Mucosa of stomach (tissue), 1 donor: ENCODE measurements around the gene CXorf51B.
"Not testable (repeated sequence)": the region's sequence is repeated elsewhere in the genome, so short reads cannot be mapped to it uniquely, and the experiment has no call there.

Experiments used
- H3K27me3 ChIP-seq: one replicate; pipeline ENCODE4 v1.7.0; 2013; ENCODE audit warnings: mild to moderate bottlenecking, low read length; ENCODE audit not compliant: control insufficient read depth, insufficient read depth
- H3K36me3 ChIP-seq: one replicate; pipeline ENCODE4 v1.7.0; 2013; ENCODE audit warnings: low read length; ENCODE audit not compliant: control insufficient read depth, insufficient read depth
- H3K4me1 ChIP-seq: one replicate; pipeline ENCODE4 v1.7.0; 2013; ENCODE audit warnings: mild to moderate bottlenecking, low read length; ENCODE audit not compliant: control insufficient read depth, insufficient read depth
- H3K4me3 ChIP-seq: one replicate; pipeline ENCODE4 v1.7.0; 2013; ENCODE audit warnings: low read length
- H3K9ac ChIP-seq: one replicate; pipeline ENCODE4 v1.7.0; 2013; ENCODE audit warnings: mild to moderate bottlenecking, low read length, moderate library complexity
- H3K9me3 ChIP-seq: one replicate; pipeline ENCODE4 v1.7.0; 2013; ENCODE audit warnings: mild to moderate bottlenecking, low read length, moderate library complexity; ENCODE audit not compliant: control insufficient read depth
- donor health status: Pancreatic carcinoma.

CXorf51B gene

DNA sequence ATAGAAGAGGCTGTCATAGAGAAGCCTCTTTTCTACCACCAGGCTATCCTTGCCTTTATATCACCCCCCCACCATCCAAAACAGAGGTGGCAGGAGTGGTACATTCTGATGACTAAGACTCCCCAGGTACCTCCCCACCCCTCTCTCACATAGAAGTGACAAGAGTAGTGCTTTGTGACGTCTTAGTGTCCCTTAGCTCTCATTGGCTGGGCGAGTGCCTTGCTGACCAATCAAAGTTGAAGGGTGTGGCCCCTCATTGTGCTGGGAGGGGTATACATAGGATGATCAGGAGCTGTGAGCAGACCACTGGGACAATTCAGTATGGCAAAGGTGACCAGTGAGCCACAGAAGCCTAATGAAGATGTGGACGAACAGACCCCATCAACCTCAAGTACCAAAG, at the start of gene CXorf51B:
Gene CXorf51B, plus strand, starts transcription at position 301 of the 400 bp plus-strand sequence. Its CDS starts 21 bp downstream, at position 322.
- not testable (repeated sequence) for H3K36me3 ChIP-seq

DNA sequence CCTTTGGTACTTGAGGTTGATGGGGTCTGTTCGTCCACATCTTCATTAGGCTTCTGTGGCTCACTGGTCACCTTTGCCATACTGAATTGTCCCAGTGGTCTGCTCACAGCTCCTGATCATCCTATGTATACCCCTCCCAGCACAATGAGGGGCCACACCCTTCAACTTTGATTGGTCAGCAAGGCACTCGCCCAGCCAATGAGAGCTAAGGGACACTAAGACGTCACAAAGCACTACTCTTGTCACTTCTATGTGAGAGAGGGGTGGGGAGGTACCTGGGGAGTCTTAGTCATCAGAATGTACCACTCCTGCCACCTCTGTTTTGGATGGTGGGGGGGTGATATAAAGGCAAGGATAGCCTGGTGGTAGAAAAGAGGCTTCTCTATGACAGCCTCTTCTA, 5.1 kb downstream of the CXorf51B start, which contains the start of gene CXorf51A:
Gene CXorf51A, minus strand, starts transcription at position 101 of the 400 bp plus-strand sequence. Its CDS starts 21 bp downstream, at position 80.
- H3K36me3 ChIP-seq, H3K9ac ChIP-seq, H3K27me3 ChIP-seq, H3K4me3 ChIP-seq, H3K4me1 ChIP-seq, H3K9me3 ChIP-seq: not testable (repeated sequence)

More for the DNA sequence above, at the start of gene CXorf51B:
- H3K9me3 ChIP-seq, H3K9ac ChIP-seq, H3K4me3 ChIP-seq, H3K27me3 ChIP-seq, H3K4me1 ChIP-seq: not testable (repeated sequence)

DNA sequence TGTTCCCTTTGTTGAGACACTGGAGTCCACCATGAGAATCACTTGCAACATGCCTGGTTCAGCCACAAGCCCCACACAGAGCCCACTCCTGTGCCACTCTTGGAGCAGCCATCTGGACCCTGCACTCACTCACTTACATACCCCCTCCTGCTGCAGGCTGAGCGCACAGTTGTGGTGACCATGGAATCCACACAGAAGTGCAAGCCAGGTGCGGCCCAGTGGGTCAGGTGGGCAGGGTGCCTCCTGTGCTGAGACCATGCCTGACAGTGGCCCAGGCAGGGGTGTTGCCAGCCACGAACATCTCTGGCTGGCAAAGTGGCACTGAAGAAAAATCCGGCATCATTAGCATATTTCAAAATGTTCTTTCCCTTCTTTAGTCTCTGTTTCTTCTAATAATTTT, 22.4 kb downstream of the CXorf51B start:
- Histone ChIP-seq H3K4me3 (no peak overlapping the region), H3K4me1 (no peaks in the 10 kb centered on the region), H3K9me3 (no peaks in the 10 kb centered on the region), H3K27me3 (no peaks in the 10 kb centered on the region), H3K9ac (no peak overlapping the region), H3K36me3 (no peaks in the 10 kb centered on the region)

DNA sequence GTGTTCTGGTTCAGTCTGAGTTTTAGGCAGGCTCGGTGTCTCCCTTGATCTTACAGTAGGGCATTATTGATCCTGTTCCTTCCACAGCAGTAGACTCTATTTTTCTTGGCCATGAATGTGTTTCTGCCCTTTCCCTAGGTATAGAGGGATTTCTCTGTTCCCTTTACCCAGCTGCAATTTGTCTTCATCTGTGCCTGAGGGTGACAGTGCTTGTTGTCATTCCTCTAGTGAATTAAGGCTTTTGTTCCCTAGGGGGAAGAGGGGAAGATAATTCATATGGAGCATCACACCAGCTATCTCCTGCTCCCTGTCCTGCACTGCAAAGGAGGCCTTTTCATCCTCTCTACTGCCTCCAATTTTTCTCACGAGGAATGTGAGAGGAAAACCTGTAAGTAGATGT, 44.7 kb downstream of the CXorf51B start:
- H3K27me3 ChIP-seq, result no peaks in the 10 kb centered on the region
- no peaks in the 10 kb centered on the region for H3K36me3 ChIP-seq
- H3K9ac ChIP-seq, result no peak overlapping the region
- no peak overlapping the region for H3K4me3 ChIP-seq
- no peaks in the 10 kb centered on the region for H3K4me1 ChIP-seq
- H3K9me3 ChIP-seq, result no peaks in the 10 kb centered on the region
